ENCODE measurements around the gene AP2A2.

GRCh38 chr11:880447-880846 lies 45.2 kb upstream of the AP2A2 start:
- TF ChIP-seq CTCF (conservative IDR thresholded peaks at IDR 0.05; ENCODE audit: low read depth, low read length) (0 out of 2 replicates have a peak, but pooled peaks have one; percentile 15), EZH2 (IDR thresholded peaks at IDR 0.05; ENCODE audit: low read length, unreplicated experiment) (no peak)

Data from PC-3 (cell line).